HG03135 (cell line): Measurements from ENCODE around the gene PABPC4L.
"Not testable (repeated sequence)": the region's sequence is repeated elsewhere in the genome, so short reads cannot be mapped to it uniquely, and the experiment has no call there.

Experiments used
- ATAC-seq: cut with Tn5 transposase; IDR thresholded peaks from one replicate; pipeline ENCODE4 v1.9.1; 2021; ENCODE audit warnings: mild to moderate bottlenecking, moderate library complexity; ENCODE audit not compliant: unreplicated experiment

Gene PABPC4L

GRCh38 chr4:134201216-134202161 is at the start of gene PABPC4L:
Gene PABPC4L, minus strand, starts transcription at chr4:134201789. Its CDS starts 770 bp downstream, at chr4:134201019.
- ATAC-seq, result no peak

- ATAC-seq, result no peak
Observed at GRCh38 chr4:134251322-134251721, 49.7 kb upstream of the PABPC4L start.

GRCh38 chr4:134243742-134244713 is 42.4 kb upstream of the PABPC4L start:
- ATAC-seq, result no peak

DNA sequence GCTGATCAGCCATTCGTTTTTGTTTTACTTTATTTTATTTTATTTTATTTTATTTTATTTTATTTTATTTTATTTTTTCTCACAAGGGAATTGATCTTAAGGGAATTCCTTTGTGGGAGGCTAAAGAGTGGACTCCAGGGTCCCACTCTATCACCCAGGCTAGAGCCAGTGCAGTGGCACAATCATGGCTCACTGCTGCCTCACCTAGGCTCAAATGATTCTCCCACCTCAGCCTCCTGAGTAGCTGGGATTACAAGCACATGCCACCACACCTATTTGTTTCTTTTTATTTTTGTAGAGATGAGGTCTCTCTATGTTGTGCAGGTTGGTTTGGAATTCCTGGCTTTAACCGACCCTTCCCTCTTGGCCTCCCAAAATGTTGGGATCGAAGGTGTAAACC is 17.5 kb upstream of the PABPC4L start:
- ATAC-seq, result no peak

DNA sequence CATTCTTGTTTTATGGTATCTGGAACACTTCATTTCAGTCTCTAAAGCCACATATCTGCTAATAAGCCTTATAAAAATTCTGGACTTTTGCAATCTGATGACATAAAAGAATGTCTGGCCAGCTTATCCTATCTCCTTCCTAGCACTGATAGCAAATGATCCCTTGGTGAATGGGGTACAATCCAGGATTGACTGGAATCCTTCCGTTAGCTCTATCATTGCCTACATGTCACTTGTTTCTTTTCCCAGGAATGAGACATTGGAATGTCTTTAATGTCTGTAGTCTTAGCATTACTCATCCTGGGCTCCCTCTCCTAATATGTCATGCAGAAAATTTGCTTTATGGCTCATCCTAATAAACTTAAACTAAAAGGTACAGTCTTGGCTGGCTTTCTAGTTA is 14.8 kb upstream of the PABPC4L start:
- no peak for ATAC-seq

DNA sequence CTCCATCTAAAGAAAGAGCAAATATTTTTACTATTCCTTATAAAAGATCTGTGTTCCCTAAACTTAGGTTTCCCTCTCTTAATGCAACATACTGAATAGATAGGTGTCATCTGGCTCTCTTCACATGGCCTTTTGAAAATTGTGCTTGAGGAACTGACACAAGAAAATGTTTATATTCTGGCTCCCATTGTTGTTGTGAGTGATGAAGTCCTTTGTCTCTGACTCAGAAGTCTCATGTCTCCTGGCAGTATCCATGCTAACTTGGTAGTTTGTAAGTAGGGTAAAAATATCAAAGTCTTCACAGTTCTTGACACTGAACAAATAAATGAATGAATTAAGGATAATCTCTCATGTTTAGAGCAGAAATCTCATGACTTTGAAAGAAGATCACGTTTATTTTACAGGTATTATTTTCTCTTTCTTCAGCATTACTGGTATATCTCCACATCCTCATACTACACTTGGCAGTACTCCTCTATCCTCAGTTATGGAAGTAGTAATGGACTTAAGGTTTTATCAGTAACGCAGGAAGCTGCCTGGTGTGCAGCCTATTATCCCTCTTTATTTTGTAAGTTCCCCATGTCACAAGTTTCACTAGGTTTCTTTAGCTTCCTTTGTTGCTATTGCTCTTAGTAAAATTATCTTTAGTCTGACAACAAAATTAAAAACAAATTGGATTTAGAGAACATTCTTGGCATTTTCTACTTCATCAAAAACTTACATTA is 14.2 kb upstream of the PABPC4L start:
- ATAC-seq, result no peak

- not testable (repeated sequence) for ATAC-seq
Observed at GRCh38 chr4:134207955-134208354, 6.4 kb upstream of the PABPC4L start.

DNA sequence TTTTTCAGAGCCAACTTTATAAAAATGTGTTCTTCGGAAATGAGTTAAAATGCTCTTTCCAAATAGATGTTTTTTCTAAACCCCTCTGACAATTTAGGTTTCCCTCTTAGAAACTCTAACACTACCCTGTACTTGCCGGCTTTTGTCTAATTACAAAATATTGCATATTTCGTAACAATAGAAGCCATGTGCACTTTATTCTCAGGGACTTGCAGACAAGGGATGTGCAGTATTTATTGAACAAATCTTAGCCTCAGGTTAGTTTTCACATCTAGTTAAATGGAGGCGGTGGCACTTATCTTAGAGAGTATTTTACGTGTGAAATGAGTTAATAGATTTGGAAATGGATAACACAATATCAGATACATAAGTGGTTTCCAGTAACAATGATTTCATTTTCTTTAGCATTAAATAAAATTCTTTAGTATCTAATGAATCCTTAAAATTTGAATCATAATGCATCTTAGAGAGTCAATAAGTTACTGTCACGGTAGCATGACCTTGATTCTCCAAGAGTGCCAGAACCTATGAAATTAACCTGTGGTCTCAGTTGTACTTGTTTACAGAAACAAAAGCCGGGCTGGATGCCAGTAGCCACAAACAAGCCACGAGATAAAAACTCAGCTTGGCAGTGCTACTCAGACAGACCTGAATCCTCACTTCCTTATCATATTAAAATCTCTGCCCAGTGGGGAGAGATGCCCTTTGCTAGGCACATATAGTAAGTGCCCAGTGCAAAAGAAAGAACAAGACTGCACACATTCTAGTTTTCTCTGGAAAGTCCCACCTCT is 772 bp upstream of the PABPC4L start:
- no peak for ATAC-seq

GRCh38 chr4:134200811-134201215 is 776 bp downstream of the PABPC4L start:
- ATAC-seq, result no peak

- ATAC-seq, result no peak
Observed at GRCh38 chr4:134189949-134190348, 11.6 kb downstream of the PABPC4L start.

GRCh38 chr4:134189480-134189879 is 12.1 kb downstream of the PABPC4L start:
- no peak for ATAC-seq

GRCh38 chr4:134178706-134179105 is 22.9 kb downstream of the PABPC4L start:
- no peak for ATAC-seq

- no peak for ATAC-seq
Observed at GRCh38 chr4:134174271-134174670, 27.3 kb downstream of the PABPC4L start.

GRCh38 chr4:134160211-134160610 is 41.4 kb downstream of the PABPC4L start:
- no peak for ATAC-seq

- no peak for ATAC-seq
Observed at GRCh38 chr4:134154097-134154496, 47.5 kb downstream of the PABPC4L start.

DNA sequence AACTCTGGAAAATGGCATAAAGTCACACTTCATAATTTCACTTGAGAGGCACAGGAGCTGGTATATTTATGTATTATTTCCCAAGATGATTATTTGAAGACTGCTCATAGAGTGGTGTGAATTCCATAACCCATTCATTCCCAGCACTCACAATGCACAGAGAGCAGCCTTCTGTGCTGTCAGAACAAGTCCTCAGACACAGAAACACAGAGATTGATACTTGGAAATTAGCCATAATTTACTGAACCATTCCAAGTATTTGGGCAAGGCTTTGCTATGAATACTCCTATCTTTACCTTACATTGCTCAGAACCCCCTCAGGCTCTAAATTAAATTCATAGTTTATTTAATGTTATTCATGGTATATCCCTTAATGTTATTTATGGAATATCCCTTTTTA is 53.6 kb downstream of the PABPC4L start:
- no peak for ATAC-seq
